Superior temporal gyrus (tissue), 1 donor: ENCODE measurements around the gene TMEM53.

Source experiments
- DNase-seq: peaks from one replicate; pipeline ENCODE4 v3.0.0-alpha.2; 2016; ENCODE audit errors: extremely low spot score

TMEM53 gene

GRCh38 chr1:44698138-44698537 lies 23.9 kb upstream of the TMEM53 start:
- DNase-seq = no peak

- DNase-seq = no peak
Observed at GRCh38 chr1:44696789-44697345, 22.6 kb upstream of the TMEM53 start.

GRCh38 chr1:44696101-44696500 lies 21.8 kb upstream of the TMEM53 start:
- DNase-seq = no peak

DNA sequence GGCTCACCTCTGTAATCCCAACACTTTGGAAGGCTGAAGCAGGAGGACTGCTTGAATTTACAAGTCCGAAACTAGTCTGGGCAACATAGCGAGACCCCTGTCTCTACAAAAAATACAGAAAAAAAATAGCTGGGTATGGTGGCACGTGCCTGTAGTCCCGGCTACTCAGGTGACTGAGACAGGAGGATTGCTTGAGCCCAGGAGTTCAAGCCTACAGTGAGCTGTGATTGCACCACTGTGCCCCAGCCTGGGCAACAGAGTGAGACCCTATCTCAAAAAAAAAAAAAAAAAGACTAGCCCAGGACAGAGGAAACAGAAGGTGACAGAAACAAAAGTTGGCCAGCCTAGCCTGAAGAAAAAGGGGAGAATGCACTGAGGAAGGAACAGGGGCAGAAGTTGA lies 21.4 kb upstream of the TMEM53 start:
- no peak for DNase-seq

- DNase-seq = no peak
Observed at GRCh38 chr1:44694863-44695478, 20.7 kb upstream of the TMEM53 start.

DNA sequence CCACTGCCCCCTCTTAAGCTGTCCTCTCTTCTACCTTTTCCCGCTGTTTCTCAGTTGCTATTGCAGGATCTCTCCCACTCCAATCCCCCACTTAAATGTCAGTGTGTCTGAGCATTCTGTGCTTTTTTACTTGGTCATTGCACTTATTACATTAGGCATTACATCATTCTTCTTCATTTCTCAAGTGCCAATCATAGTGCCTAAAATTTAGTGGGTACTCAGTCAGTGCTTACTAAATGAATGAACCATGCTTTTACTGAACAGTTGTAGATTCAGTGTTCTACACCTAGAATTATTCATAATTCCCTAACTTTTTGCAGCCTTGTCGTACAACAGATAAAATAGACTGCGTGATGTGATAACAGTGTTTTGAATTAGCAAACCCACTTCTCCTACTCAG lies 19.6 kb upstream of the TMEM53 start:
- no peak for DNase-seq

GRCh38 chr1:44693159-44693558 lies 18.9 kb upstream of the TMEM53 start:
- no peak for DNase-seq

- no peak for DNase-seq
Observed at GRCh38 chr1:44689447-44689765, 15.1 kb upstream of the TMEM53 start.

GRCh38 chr1:44688760-44689446 lies 14.6 kb upstream of the TMEM53 start:
- no peak for DNase-seq

DNA sequence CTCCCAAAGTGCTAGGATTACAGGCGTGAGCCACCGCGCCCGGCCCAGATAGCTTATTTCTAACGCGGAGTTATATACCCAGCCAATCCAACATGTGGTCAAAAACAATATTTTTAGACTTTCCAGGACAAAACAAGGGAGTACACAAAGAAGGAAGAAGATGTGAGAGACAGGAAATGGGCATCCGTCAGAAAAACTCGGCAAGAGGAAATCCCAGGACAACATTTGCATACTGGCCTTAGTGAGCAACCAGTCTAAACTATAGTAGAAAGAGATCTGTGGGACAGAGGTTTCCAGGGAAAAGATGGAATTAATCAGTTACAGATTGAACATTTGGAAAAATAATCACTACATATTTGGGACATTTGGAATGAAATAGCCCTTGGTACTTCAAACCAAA lies 11.6 kb upstream of the TMEM53 start:
- DNase-seq = no peak

GRCh38 chr1:44685218-44685617 lies 10.9 kb upstream of the TMEM53 start:
- no peak for DNase-seq

- no peak for DNase-seq
Observed at GRCh38 chr1:44684525-44684924, 10.2 kb upstream of the TMEM53 start.

- DNase-seq = no peak
Observed at GRCh38 chr1:44682883-44683265, 8.6 kb upstream of the TMEM53 start.

DNA sequence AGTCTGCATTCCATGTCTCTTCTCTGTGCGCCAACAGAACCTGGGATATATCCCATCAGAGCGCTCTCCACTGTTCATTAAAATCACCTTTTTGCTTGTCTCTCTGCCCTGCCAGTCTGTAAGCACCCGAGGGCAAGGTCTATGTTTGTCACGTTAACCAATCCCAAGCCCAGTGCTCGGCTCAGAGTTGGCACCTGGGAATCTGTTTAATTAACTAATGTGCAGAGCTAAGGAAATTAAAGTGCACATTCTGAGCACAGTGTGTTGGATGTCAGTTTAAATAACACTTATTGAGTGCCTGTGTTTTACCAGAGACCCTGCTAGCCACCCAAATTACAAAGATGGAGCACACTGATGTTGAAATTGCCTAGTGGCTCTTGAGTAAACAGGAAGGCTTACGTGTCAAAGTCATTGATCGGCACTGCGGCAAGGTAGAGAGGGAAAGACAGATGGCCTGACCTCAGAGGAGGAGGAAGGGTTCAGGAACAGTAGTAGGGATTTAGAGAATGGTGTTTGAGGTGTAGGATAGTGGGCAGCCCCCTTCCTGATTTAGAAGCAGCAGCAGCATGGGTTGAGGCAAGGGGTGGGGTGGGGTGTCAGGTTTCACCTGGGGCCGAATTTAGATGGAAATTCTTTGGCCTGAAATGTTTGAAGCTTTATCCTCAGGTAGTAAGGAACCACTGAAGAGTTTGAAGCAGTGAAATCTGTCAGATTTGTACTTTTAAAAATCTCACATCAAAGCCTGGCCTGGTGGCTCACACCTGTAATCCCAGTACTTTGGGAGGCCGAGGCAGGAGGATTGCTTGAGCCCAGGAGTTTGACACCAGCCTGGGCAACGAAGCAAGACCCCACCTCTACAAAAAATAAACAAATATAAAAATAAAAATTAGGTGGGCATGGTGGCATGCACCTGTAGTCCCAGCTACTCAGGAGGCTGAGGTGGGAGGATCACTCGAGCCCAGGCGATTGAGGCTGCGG lies 7.9 kb upstream of the TMEM53 start:
- DNase-seq = no peak

DNA sequence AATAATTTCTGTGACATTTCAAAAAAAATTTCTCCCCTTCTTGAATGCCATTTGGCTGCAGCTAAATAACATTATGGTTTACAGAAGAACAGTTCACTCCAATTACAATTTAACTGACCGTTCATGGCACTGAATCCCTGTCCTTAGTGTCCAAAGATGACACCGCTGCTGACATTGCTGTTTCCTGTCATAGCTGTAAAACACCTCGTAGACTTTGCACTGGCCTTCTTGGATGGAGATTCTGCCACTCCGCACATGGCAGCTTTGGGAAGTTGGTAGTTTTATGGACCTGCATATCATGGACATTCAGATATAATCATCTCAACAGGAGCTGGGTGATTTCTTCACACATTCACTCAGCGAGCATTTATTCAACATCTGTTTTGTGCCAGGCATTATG lies 5.2 kb upstream of the TMEM53 start:
- no peak for DNase-seq

DNA sequence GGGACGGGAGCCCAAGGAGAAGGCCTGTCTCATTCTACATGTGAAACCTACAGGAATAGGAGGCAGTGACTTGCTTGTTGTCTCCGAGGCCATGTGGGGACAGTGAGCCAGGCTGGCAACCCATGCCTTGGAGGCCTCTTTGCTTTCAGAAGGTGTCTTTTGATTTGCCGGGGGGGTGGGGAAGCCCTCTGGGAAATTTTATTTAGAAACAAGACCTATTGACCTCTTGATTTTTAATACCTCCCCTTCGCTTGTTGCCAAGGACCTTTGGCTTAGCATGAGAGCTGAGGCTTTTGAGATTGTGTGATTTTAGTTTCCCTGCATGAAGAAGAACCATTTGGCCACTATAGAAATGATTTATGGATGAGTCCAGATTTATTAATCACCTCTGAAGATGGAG lies 4.3 kb upstream of the TMEM53 start:
- DNase-seq = no peak

DNA sequence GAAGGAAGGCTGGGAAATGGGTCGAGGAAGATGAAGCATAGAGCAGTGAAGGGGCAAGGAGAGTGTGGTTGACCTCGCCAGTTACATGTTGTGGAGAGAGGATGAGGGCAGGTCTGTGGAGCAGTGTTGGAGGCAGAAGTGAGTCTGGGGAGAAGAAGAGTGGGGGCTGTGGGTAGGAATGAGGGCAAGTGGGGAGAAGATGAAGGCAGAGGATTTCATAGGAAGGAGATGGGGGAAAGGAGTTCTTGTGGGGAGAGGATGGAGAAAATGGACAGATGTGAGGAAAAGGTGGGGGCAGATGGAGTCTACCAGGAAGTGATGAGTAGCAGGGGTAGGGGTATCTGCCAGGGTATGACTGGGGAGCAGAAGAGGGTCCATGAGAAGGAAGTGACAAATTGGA lies 3.8 kb upstream of the TMEM53 start:
- DNase-seq = no peak

DNA sequence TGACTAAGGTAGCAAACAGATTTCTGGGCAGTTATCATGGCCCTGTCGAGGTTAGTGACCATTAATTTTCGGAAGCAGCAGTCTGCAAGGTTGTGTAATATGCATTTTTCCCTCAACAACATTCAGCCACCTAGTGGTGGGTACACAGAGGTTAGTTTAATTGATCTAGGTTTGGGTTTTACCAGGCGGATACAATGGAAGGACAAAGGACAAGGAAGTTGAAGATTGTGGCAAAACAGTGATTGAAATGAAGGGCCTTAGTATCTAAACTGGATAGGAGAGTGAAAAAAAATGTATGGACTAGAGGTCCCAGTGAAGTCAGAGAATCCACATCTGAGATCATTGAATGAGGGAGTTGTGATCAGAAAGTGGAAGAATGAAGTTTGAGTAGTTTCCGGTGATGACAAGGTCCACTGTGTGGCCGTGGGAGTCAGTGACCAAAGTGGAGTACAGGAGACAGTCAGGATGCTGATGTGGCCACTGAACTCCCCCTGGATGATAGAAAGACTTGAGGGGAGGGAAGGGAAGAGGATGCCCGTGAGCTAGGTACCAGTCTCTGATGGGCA lies 3.0 kb upstream of the TMEM53 start:
- DNase-seq = no peak

DNA sequence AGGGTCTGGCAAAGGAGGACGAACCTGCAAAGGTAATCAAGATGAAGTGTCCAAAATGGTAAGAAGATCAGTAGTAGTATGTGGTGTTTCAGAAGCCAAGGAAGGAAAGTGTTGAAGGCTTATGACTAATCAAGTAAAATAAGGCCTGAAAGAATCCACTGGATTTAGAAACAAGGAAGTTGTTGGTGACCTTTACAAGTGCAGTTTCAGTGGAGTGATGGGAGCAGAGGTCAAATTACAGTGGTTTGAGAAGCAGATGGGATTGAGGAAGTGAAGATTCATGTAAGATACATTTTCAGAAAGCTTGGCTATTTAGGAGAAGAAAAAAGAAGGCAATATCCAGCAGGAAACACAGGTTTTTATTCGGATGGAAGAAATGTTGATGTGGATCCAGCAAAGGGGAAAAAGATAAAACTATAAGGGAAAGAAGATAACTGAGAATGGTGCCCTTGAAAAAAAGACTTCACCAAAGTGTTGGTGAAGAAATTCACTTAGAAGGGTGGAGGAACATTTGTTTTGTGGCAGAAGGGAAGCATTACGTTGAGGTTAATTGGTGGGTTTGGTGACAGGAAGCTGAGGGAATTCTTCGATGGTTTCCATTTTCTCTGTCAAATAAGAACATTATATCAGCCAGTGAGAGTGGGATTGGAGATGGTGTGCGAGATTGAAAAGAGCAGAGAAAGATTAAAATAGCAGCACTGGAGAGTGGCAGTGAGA lies 2.4 kb upstream of the TMEM53 start:
- no peak for DNase-seq

DNA sequence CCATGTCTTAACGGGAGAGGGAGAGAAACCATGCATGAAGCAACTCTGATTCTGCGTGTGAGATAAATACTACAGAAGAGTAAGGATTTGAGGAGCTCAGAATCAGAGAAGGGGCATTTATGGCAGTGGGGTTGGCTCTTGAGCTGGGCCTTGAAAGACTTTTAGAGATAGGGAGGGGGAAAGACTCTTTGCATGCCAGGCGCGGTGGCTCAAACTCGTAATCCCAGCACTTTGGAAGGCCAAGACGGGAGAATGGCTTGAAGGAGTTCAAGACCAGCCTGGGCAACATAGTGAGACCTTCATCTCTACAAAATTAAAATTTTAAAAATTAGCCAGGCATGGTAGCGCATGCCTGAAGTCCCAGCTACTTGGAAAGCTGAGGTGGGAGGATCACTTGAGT lies 905 bp upstream of the TMEM53 start:
- no peak for DNase-seq

DNA sequence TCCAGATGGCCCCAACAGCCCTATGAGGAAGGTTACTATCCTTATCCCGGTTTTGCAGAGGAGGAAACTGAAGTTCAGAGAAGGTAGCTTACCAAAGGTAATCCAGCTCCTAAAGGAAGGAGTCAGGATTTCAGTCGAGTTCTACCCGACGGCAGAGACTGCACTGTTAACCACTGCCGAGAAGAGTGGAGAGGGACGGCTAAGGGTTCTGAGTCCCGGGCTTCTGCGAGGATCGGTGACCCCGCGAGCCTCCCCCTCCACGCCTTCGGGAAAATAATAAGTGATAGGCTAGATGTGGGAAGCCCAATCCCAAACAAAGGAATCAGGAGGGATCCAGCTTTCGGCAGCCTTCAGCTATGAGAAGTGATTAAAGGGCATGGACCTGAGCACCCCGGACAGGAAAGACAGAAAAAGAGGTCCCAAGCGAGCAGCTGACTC lies 587 bp downstream of the TMEM53 start:
- no peak for DNase-seq
